Small intestine (tissue), 7 donors: Measurements from ENCODE around the gene PIKFYVE. TPM values are rescaled to one million over a fixed set of nuclear protein-coding genes. Genes with fewer than 3 reads are reported as not detected.
A peak's percentile ranks its signal among the peaks of the same experiment; 100 is the strongest.

Experiments used
- DNase-seq, 2 donors: peaks; one replicate each; pipeline versions ENCODE4 v3.0.0 to v3.0.0-alpha.2; 2013
- FAIRE-seq: peaks from 2 replicates; lab custom pipeline; 2012; peaks lifted over from hg19 to GRCh38; lab: Jason Lieb, UNC
- H3K27ac ChIP-seq, 3 donors: one replicate each; pipeline ENCODE4 v1.5.1; 2013; ENCODE audit warnings: low read length in 2 of 3, mild to moderate bottlenecking in 2 of 3, control low read depth in 1 of 3, inconsistent platforms in 1 of 3, low read depth in 1 of 3, moderate library complexity in 1 of 3
- H3K27me3 ChIP-seq, 3 donors: one replicate each; pipeline ENCODE4 v1.6.1; 2013; ENCODE audit warnings: low read length in 3 of 3, inconsistent platforms in 1 of 3; ENCODE audit not compliant: control insufficient read depth in 3 of 3, insufficient read depth in 3 of 3
- H3K36me3 ChIP-seq, 3 donors: one replicate each; pipeline ENCODE4 v1.6.1; 2013; ENCODE audit warnings: low read length in 3 of 3, inconsistent platforms in 1 of 3, low read depth in 1 of 3, mild to moderate bottlenecking in 1 of 3, moderate library complexity in 1 of 3; ENCODE audit not compliant: control insufficient read depth in 3 of 3, insufficient read depth in 2 of 3
- H3K4me1 ChIP-seq, 3 donors: one replicate each; pipeline ENCODE4 v1.6.1; 2013; ENCODE audit warnings: low read length in 2 of 3, inconsistent platforms in 1 of 3, low read depth in 1 of 3, mild to moderate bottlenecking in 1 of 3, moderate library complexity in 1 of 3; ENCODE audit not compliant: control insufficient read depth in 3 of 3, insufficient read depth in 2 of 3
- H3K4me3 ChIP-seq, 3 donors: one replicate each; pipeline ENCODE4 v1.5.1; 2013; ENCODE audit warnings: low read length in 3 of 3, control low read depth in 1 of 3, inconsistent platforms in 1 of 3, low read depth in 1 of 3, mild to moderate bottlenecking in 1 of 3, moderate library complexity in 1 of 3
- H3K9me3 ChIP-seq, 2 donors: one replicate each; pipeline ENCODE4 v1.6.1; 2013; ENCODE audit warnings: low read depth in 1 of 2, low read length in 1 of 2; ENCODE audit not compliant: control insufficient read depth in 2 of 2, insufficient read depth in 1 of 2
- WGBS, 3 donors: extraction: QIAGEN DNeasy Blood & Tissue Kit; methylation state at CpG; one replicate each; pipeline ENCODE4 v1.1.7; 2013; 5-methylcytosine and 5-hydroxymethylcytosine counted together
- polyA plus RNA-seq, 4 donors: library from polyadenylated mRNA; stranded (reverse) in 3 of 4; unstranded in 1 of 4; fragments of 200-250 nt in 3 of 4; fragments of 120-200 nt in 1 of 4; gene quantifications; one replicate each; pipeline versions ENCODE4 v1.2.1 to v1.2.3, GENCODE V29; 2013
- donor health status: healthy with polysubstance abuse.
- donor health status: control.
- donor health status: control.
- donor health status: Bipolar disorder and iron deficiency.
- donor health status: healthy.

PIKFYVE gene
- polyA plus RNA-seq, 4 donors, result 5.1 to 17.3 (median 7.1) TPM

GRCh38 chr2:208278549-208278948 is 12.5 kb downstream of the PIKFYVE start:
- 96 to 100% (median 97%) methylated on average over 2 of the region's 2 CpGs for WGBS, 3 donors
- H3K27me3 ChIP-seq, result no peaks in the 10 kb centered on the region
- H3K4me3 ChIP-seq, result no peak overlapping the region
- H3K36me3 ChIP-seq, result peaks cover 11 to 23% (median 16%) of the 10 kb centered on the region in 3 donors
- DNase-seq, result no peak
- H3K4me1 ChIP-seq, result no peaks in the 10 kb centered on the region
- no peaks in the 10 kb centered on the region for H3K9me3 ChIP-seq
- FAIRE-seq, result no peak
- H3K27ac ChIP-seq, result no peak overlapping the region

- DNase-seq (no peak), FAIRE-seq (peak; percentile 44)
- H3K4me3 ChIP-seq, result no peak overlapping the region
- no peak overlapping the region for H3K27ac ChIP-seq
- H3K4me1 ChIP-seq, result no peaks in the 10 kb centered on the region
- WGBS, 3 donors, result 94 to 97% (median 97%) methylated on average over 2 of the region's 2 CpGs
- peaks cover 8 to 19% (median 15%) of the 10 kb centered on the region in 3 donors for H3K36me3 ChIP-seq
- no peaks in the 10 kb centered on the region for H3K9me3 ChIP-seq
- H3K27me3 ChIP-seq, result no peaks in the 10 kb centered on the region
Measured at GRCh38 chr2:208279236-208279635, 13.2 kb downstream of the PIKFYVE start.

- WGBS, 3 donors, result 91 to 100% (median 96%) methylated on average over 2 of the region's 2 CpGs
- no peak for FAIRE-seq
- H3K9me3 ChIP-seq, result no peaks in the 10 kb centered on the region
- no peak overlapping the region for H3K27ac ChIP-seq
- no peak overlapping the region for H3K4me3 ChIP-seq
- no peaks in the 10 kb centered on the region for H3K27me3 ChIP-seq
- no peaks in the 10 kb centered on the region for H3K4me1 ChIP-seq
- DNase-seq, result no peak
- H3K36me3 ChIP-seq, result peaks cover 8 to 13% (median 12%) of the 10 kb centered on the region in 3 donors
Measured at GRCh38 chr2:208280234-208280633, 14.2 kb downstream of the PIKFYVE start.

- H3K27ac ChIP-seq, result no peak overlapping the region
- H3K36me3 ChIP-seq, result peaks cover 8 to 14% (median 12%) of the 10 kb centered on the region in 3 donors
- WGBS, 3 donors, result 76 to 86% (median 78%) methylated on average over 3 of the region's 3 CpGs
- no peak for FAIRE-seq
- H3K27me3 ChIP-seq, result no peaks in the 10 kb centered on the region
- no peaks in the 10 kb centered on the region for H3K4me1 ChIP-seq
- no peak overlapping the region for H3K4me3 ChIP-seq
- DNase-seq, result no peak
- H3K9me3 ChIP-seq, result no peaks in the 10 kb centered on the region
Measured at GRCh38 chr2:208280933-208281332, 14.9 kb downstream of the PIKFYVE start.

- 78 to 93% (median 84%) methylated on average over 4 of the region's 4 CpGs for WGBS, 3 donors
- H3K4me3 ChIP-seq, result no peak overlapping the region
- no peaks in the 10 kb centered on the region for H3K27me3 ChIP-seq
- DNase-seq, result no peak
- H3K27ac ChIP-seq, result no peak overlapping the region
- H3K36me3 ChIP-seq, result peaks cover 11 to 24% (median 17%) of the 10 kb centered on the region in 3 donors
- no peaks in the 10 kb centered on the region for H3K4me1 ChIP-seq
- FAIRE-seq, result no peak
- no peaks in the 10 kb centered on the region for H3K9me3 ChIP-seq
Measured at GRCh38 chr2:208285853-208286252, 19.8 kb downstream of the PIKFYVE start.

- no peak for DNase-seq
- 75 to 84% (median 78%) methylated on average over 4 of the region's 4 CpGs for WGBS, 3 donors
- H3K9me3 ChIP-seq, result no peaks in the 10 kb centered on the region
- H3K27me3 ChIP-seq, result no peaks in the 10 kb centered on the region
- H3K36me3 ChIP-seq, result peaks cover 6 to 17% (median 10%) of the 10 kb centered on the region in 3 donors
- no peak overlapping the region for H3K4me3 ChIP-seq
- no peak for FAIRE-seq
- no peak overlapping the region for H3K27ac ChIP-seq
- peaks cover 0 to 3% (median 0%) of the 10 kb centered on the region in 3 donors for H3K4me1 ChIP-seq
Measured at GRCh38 chr2:208294482-208295024, 28.5 kb downstream of the PIKFYVE start.

GRCh38 chr2:208295834-208296233 is 29.8 kb downstream of the PIKFYVE start:
- 96 to 97% (median 97%) methylated on average over 4 of the region's 4 CpGs for WGBS, 3 donors

GRCh38 chr2:208296610-208297009 is 30.6 kb downstream of the PIKFYVE start:
- H3K4me3 ChIP-seq, result no peak overlapping the region
- FAIRE-seq (no peak), DNase-seq (no peak)
- H3K27ac ChIP-seq, result no peak overlapping the region
- H3K36me3 ChIP-seq, result peaks cover 7 to 19% (median 13%) of the 10 kb centered on the region in 3 donors
- 92 to 96% (median 95%) methylated on average over 2 of the region's 2 CpGs for WGBS, 3 donors
- H3K4me1 ChIP-seq, result peaks cover 0 to 3% (median 0%) of the 10 kb centered on the region in 3 donors
- H3K9me3 ChIP-seq, result no peaks in the 10 kb centered on the region
- no peaks in the 10 kb centered on the region for H3K27me3 ChIP-seq

More at GRCh38 chr2:208295834-208296233, 29.8 kb downstream of the PIKFYVE start:
- DNase-seq, result no peak
- FAIRE-seq, result no peak
- H3K4me1 ChIP-seq, result peaks cover 0 to 3% (median 0%) of the 10 kb centered on the region in 3 donors
- no peaks in the 10 kb centered on the region for H3K9me3 ChIP-seq
- H3K4me3 ChIP-seq, result no peak overlapping the region
- H3K27ac ChIP-seq, result no peak overlapping the region
- H3K27me3 ChIP-seq, result no peaks in the 10 kb centered on the region
- peaks cover 7 to 19% (median 10%) of the 10 kb centered on the region in 3 donors for H3K36me3 ChIP-seq

GRCh38 chr2:208297961-208298360 is 31.9 kb downstream of the PIKFYVE start:
- H3K4me1 ChIP-seq, result peaks cover 0 to 3% (median 0%) of the 10 kb centered on the region in 3 donors
- no peaks in the 10 kb centered on the region for H3K9me3 ChIP-seq
- no peak overlapping the region for H3K27ac ChIP-seq
- peaks cover 7 to 23% (median 13%) of the 10 kb centered on the region in 3 donors for H3K36me3 ChIP-seq
- 91 to 97% (median 92%) methylated on average over 1 of the region's 1 CpG for WGBS, 3 donors
- H3K4me3 ChIP-seq, result no peak overlapping the region
- no peak for DNase-seq
- no peaks in the 10 kb centered on the region for H3K27me3 ChIP-seq
- no peak for FAIRE-seq
